ENCODE data around the gene HRH1. TPM values are rescaled to one million over a fixed set of nuclear protein-coding genes. Genes with fewer than 3 reads are reported as not detected.

The HRH1 gene
- total RNA-seq, 2 experiments from 2014 or later: not detected

DNA sequence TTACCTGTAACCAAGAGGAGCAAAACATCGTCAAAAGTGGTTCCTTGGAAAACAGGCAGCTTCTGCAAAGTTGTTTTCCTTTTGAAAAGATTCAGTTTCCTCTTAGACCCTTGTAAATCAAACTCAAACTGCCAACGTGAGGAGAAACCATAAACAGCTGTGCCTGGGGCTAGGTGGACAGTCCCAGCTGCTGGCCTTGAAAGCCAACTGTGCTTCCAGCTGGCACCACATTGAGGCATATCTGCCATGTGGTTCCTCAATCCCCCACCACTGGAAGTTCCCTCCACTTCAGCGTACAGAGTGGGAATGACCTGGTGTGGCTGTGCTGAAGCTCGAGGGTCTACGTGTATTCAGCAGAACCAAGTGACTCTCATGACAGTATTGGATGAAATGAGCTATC is 40.9 kb downstream of the HRH1 start:
- H3K27me3 ChIP-seq (ENCODE audit: control insufficient read depth in 1 of 2, insufficient read depth in 2 of 2, low read length in 2 of 2): peaks cover 0 to 15% of the 10 kb centered on the region in 2 experiments
- no peaks in the 10 kb centered on the region for H3K36me3 ChIP-seq (ENCODE audit: insufficient read depth, low read length)
- no peak overlapping the region for H3K27ac ChIP-seq (ENCODE audit: low read depth in 1 of 2, low read length in 2 of 2)
- H3K4me1 ChIP-seq (ENCODE audit: insufficient read depth, low read length): no peaks in the 10 kb centered on the region
- ATAC-seq (ENCODE audit: poor library complexity) (no peak), DNase-seq (no peak)
- ChIA-PET POLR2A (no interaction called here), CTCF (no interaction called here)
- TF ChIP-seq, protein P1, sequence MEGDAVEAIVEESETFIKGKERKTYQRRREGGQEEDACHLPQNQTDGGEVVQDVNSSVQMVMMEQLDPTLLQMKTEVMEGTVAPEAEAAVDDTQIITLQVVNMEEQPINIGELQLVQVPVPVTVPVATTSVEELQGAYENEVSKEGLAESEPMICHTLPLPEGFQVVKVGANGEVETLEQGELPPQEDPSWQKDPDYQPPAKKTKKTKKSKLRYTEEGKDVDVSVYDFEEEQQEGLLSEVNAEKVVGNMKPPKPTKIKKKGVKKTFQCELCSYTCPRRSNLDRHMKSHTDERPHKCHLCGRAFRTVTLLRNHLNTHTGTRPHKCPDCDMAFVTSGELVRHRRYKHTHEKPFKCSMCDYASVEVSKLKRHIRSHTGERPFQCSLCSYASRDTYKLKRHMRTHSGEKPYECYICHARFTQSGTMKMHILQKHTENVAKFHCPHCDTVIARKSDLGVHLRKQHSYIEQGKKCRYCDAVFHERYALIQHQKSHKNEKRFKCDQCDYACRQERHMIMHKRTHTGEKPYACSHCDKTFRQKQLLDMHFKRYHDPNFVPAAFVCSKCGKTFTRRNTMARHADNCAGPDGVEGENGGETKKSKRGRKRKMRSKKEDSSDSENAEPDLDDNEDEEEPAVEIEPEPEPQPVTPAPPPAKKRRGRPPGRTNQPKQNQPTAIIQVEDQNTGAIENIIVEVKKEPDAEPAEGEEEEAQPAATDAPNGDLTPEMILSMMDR (IDR thresholded peaks at IDR 0.05): no peak
- H3K27me3 Mint-ChIP-seq: peaks cover 24% of the 10 kb centered on the region
- no peak overlapping the region for H3K4me3 ChIP-seq (ENCODE audit: low read length)
- H3K27ac Mint-ChIP-seq: no peak overlapping the region
- no peaks in the 10 kb centered on the region for H3K9me3 Mint-ChIP-seq
- intact Hi-C loops (cut with DNase I, micrococcal nuclease): no loop called here
- H3K9me3 ChIP-seq (ENCODE audit: control insufficient read depth in 1 of 2, insufficient read depth in 1 of 2, low read length in 2 of 2): peaks cover 0 to 6% of the 10 kb centered on the region in 2 experiments
- H3K4me3 Mint-ChIP-seq: no peak overlapping the region
- H3K4me1 Mint-ChIP-seq (ENCODE audit: low read depth): peaks cover 10% of the 10 kb centered on the region
- H3K36me3 Mint-ChIP-seq (ENCODE audit: low read depth): no peaks in the 10 kb centered on the region

DNA sequence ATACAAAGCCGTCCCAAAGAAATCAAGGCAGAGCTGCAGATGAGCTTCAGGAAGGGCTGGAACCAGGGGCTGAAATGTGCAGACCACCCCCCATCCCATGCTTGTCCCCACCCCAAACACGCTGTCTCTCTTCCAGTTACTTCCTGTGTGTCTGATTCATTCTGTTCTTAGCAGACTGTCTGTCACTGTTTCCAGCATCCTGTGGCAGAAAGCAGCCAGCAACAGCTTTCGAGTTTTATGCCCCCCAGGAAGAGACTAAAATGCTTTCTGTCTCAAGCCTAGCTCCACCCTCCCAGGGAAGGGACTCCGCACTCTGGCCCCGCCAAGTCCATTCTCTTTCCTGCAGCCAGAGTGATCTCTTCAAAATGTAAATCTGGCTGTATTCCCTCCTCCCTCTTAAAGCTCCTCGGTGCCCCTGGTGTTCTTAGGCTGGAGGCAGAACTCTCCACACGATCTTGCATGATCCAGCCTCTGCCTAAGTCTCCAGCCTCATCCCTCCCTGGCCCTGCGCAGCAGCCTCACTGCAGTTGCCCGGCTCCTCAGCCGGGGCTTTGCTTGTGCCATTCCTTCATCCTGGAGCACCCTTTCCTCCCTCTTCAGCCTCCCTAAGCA is 41.5 kb downstream of the HRH1 start:
- no peak for DNase-seq
- Mint-ChIP-seq H3K4me3 (no peak overlapping the region), H3K27ac (no peak overlapping the region), H3K9me3 (no peaks in the 10 kb centered on the region), H3K4me1 (ENCODE audit: low read depth) (peaks cover 10% of the 10 kb centered on the region), H3K36me3 (ENCODE audit: low read depth) (no peaks in the 10 kb centered on the region), H3K27me3 (peaks cover 24% of the 10 kb centered on the region)
- H3K9me3 ChIP-seq (ENCODE audit: control insufficient read depth in 1 of 2, insufficient read depth in 1 of 2, low read length in 2 of 2): peaks cover 0 to 6% of the 10 kb centered on the region in 2 experiments
- TF ChIP-seq, protein P1 (IDR thresholded peaks at IDR 0.05): no peak
- no peaks in the 10 kb centered on the region for H3K4me1 ChIP-seq (ENCODE audit: insufficient read depth, low read length)
- no peaks in the 10 kb centered on the region for H3K36me3 ChIP-seq (ENCODE audit: insufficient read depth, low read length)
- ChIA-PET CTCF (no interaction called here), POLR2A (no interaction called here)
- peaks cover 0 to 15% of the 10 kb centered on the region in 2 experiments for H3K27me3 ChIP-seq (ENCODE audit: control insufficient read depth in 1 of 2, insufficient read depth in 2 of 2, low read length in 2 of 2)
- intact Hi-C loops (cut with DNase I, micrococcal nuclease): no loop called here
- H3K27ac ChIP-seq (ENCODE audit: low read depth in 1 of 2, low read length in 2 of 2): no peak overlapping the region
- no peak overlapping the region for H3K4me3 ChIP-seq (ENCODE audit: low read length)
- ATAC-seq (ENCODE audit: poor library complexity): no peak

DNA sequence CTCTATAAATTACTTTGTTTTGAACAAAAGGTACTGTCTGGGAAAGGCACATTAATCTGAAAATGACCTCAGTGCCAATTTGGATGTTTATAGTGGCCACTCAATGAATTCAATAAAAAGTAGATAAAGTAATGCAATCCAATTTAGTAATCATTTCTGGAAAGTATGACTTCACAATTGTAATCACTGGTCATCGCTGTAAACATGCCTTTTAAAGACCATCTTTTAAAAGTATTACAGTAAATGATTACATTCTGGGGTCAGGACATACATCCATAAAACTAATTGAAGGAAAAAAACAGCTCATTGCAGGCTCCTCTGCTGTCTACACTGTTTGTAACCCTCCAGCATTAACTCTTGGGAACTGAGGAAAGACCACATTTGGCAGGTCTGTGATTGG is 43.2 kb downstream of the HRH1 start:
- Mint-ChIP-seq H3K36me3 (ENCODE audit: low read depth) (no peaks in the 10 kb centered on the region), H3K27ac (no peak overlapping the region), H3K9me3 (no peaks in the 10 kb centered on the region), H3K4me3 (no peak overlapping the region), H3K27me3 (peaks cover 25% of the 10 kb centered on the region), H3K4me1 (ENCODE audit: low read depth) (peaks cover 10% of the 10 kb centered on the region)
- Histone ChIP-seq H3K4me1 (ENCODE audit: insufficient read depth, low read length) (no peaks in the 10 kb centered on the region), H3K4me3 (ENCODE audit: low read length) (no peak overlapping the region), H3K36me3 (ENCODE audit: insufficient read depth, low read length) (no peaks in the 10 kb centered on the region), H3K9me3 (ENCODE audit: control insufficient read depth in 1 of 2, insufficient read depth in 1 of 2, low read length in 2 of 2) (peaks cover 0 to 6% of the 10 kb centered on the region in 2 experiments), H3K27me3 (ENCODE audit: control insufficient read depth in 1 of 2, insufficient read depth in 2 of 2, low read length in 2 of 2) (peaks cover 0 to 15% of the 10 kb centered on the region in 2 experiments), H3K27ac (ENCODE audit: low read depth in 1 of 2, low read length in 2 of 2) (no peak overlapping the region)
- TF ChIP-seq, protein P1 (IDR thresholded peaks at IDR 0.05): no peak
- ChIA-PET POLR2A (no interaction called here), CTCF (no interaction called here)
- ATAC-seq (ENCODE audit: poor library complexity) (no peak), DNase-seq (no peak)
- intact Hi-C loops (cut with DNase I, micrococcal nuclease): no loop called here

All from CD4-positive, alpha-beta T cell (primary cell).